HG03196 (cell line): Measurements from ENCODE around the gene EIF6.
"Not testable (repeated sequence)": the region's sequence is repeated elsewhere in the genome, so short reads cannot be mapped to it uniquely, and the experiment has no call there.

ENCODE experiments used
- ATAC-seq: cut with Tn5 transposase; IDR thresholded peaks from one replicate; pipeline ENCODE4 v1.9.1; 2021; ENCODE audit not compliant: unreplicated experiment

EIF6 gene

GRCh38 chr20:35284267-35284991 is at the start of gene EIF6:
TSS of gene EIF6 (minus strand) at chr20:35284772. CDS start at chr20:35284487, 285 bp downstream.
- ATAC-seq = no peak

- no peak for ATAC-seq
Observed at GRCh38 chr20:35333606-35334005, 49.0 kb upstream of the EIF6 start.

- ATAC-seq = no peak
Observed at GRCh38 chr20:35332540-35333200, 48.1 kb upstream of the EIF6 start.

GRCh38 chr20:35329435-35330139 is 45.0 kb upstream of the EIF6 start:
- no peak for ATAC-seq

- no peak for ATAC-seq
Observed at GRCh38 chr20:35328689-35329088, 44.1 kb upstream of the EIF6 start.

- ATAC-seq = no peak
Observed at GRCh38 chr20:35328095-35328685, 43.6 kb upstream of the EIF6 start.

- no peak for ATAC-seq
Observed at GRCh38 chr20:35327074-35327976, 42.8 kb upstream of the EIF6 start.

GRCh38 chr20:35326740-35327073 is 42.1 kb upstream of the EIF6 start:
- no peak for ATAC-seq

GRCh38 chr20:35326021-35326739 is 41.6 kb upstream of the EIF6 start:
- no peak for ATAC-seq

GRCh38 chr20:35325401-35325800 is 40.8 kb upstream of the EIF6 start:
- ATAC-seq = no peak

GRCh38 chr20:35320396-35321126 is 36.0 kb upstream of the EIF6 start:
- no peak for ATAC-seq

GRCh38 chr20:35319871-35320197 is 35.3 kb upstream of the EIF6 start:
- ATAC-seq = no peak

- no peak for ATAC-seq
Observed at GRCh38 chr20:35319192-35319870, 34.8 kb upstream of the EIF6 start.

- ATAC-seq = no peak
Observed at GRCh38 chr20:35318502-35319157, 34.1 kb upstream of the EIF6 start.

- ATAC-seq = no peak
Observed at GRCh38 chr20:35317416-35318210, 33.0 kb upstream of the EIF6 start.

- no peak for ATAC-seq
Observed at GRCh38 chr20:35316086-35316485, 31.5 kb upstream of the EIF6 start.

- not testable (repeated sequence) for ATAC-seq
Observed at GRCh38 chr20:35315632-35316020, 31.1 kb upstream of the EIF6 start.
